ENCODE measurements around the gene HOXC12. TPM values are rescaled to one million over a fixed set of nuclear protein-coding genes. Genes with fewer than 3 reads are reported as not detected.

Gene HOXC12
- total and polyA plus RNA-seq, 5 experiments from 2014 or later = not detected

DNA sequence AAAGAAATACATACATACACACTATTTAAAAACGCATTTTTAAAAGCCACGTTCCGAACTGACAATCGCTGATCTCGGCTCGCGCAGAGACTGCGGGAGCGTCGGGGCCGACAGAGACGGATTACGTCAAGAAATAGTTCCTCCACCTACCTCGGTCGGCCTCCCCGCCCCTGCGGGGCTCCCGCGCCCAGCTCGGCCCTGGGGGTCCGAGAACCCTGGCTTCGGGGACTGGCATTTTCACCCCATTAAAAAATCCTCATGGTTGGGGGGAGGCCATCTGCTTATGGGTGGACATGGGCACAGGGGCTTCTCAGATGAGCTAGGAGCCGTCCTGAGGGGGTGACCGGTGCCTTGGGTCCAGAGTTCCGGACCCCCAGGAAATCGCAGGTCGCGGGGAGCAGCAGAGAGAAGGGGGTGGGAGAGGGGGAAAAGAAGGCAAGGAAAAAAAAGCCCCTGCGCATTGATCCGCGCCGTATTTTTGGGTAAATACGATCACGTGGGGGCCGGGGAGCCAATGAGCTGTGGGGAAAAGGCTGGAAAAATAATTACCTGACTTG lies 44.9 kb downstream of the HOXC12 start:
- peaks cover 20 to 56% (median 37%) of the 10 kb centered on the region in 4 donors for H3K4me1 Mint-ChIP-seq
- peaks cover 47 to 100% (median 85%) of the 10 kb centered on the region in 5 donors for H3K27me3 Mint-ChIP-seq
- H3K9me3 Mint-ChIP-seq = peaks cover 0 to 2% (median 0%) of the 10 kb centered on the region in 9 donors
- POLR2A ChIA-PET = interaction anchor here (1.0 to 1.2 kb wide), 2 partner anchors 12 to 36 kb away, joined by 3 read pairs; no protein-coding TSS in a partner anchor
- no peak for ATAC-seq
- peak overlapping the region in 9 of 10 donors; percentile 8 to 70 (median 58) for H3K4me3 Mint-ChIP-seq
- no peak for DNase-seq
- H3K27ac Mint-ChIP-seq = peak overlapping the region in 1 of 10 donors; percentile 44
- H3K36me3 Mint-ChIP-seq = peaks cover 0 to 5% (median 4%) of the 10 kb centered on the region in 3 donors

GRCh38 chr12:54000116-54001114 lies 45.7 kb downstream of the HOXC12 start, which contains the start of gene HOXC9:
Gene HOXC9, plus strand, starts transcription at chr12:54000161. Its CDS starts 28 bp downstream, at chr12:54000189.
- peaks cover 0 to 2% (median 0%) of the 10 kb centered on the region in 9 donors for H3K9me3 Mint-ChIP-seq
- H3K27ac Mint-ChIP-seq = peak within 1 kb of the TSS in 1 of 10 donors; percentile 49
- peaks cover 0 to 5% (median 4%) of the 10 kb centered on the region in 3 donors for H3K36me3 Mint-ChIP-seq
- DNase-seq = no peak
- POLR2A ChIA-PET = interaction anchor here (1.0 kb wide), 1 partner anchor 35 kb away, joined by 3 read pairs; no protein-coding TSS in a partner anchor
- peak within 1 kb of the TSS in 9 of 10 donors; percentile 8 to 70 (median 58) for H3K4me3 Mint-ChIP-seq
- H3K4me1 Mint-ChIP-seq = peaks cover 18 to 52% (median 33%) of the 10 kb centered on the region in 4 donors
- peaks cover 44 to 100% (median 84%) of the 10 kb centered on the region in 5 donors for H3K27me3 Mint-ChIP-seq
- no peak for ATAC-seq

GRCh38 chr12:54001283-54002187 lies 46.8 kb downstream of the HOXC12 start:
- Mint-ChIP-seq H3K4me1 (peaks cover 20 to 52% (median 31%) of the 10 kb centered on the region in 4 donors), H3K27me3 (peaks cover 54 to 100% (median 86%) of the 10 kb centered on the region in 5 donors), H3K9me3 (peaks cover 0 to 2% (median 0%) of the 10 kb centered on the region in 9 donors), H3K27ac (peak overlapping the region in 1 of 10 donors; percentile 20), H3K36me3 (peaks cover 0 to 5% (median 4%) of the 10 kb centered on the region in 3 donors), H3K4me3 (peak overlapping the region in 3 of 10 donors; percentile 12 to 34 (median 14))
- DNase-seq (peak in 1 of 10 donors; percentile 24), ATAC-seq (no peak)
- POLR2A ChIA-PET = no interaction called here

DNA sequence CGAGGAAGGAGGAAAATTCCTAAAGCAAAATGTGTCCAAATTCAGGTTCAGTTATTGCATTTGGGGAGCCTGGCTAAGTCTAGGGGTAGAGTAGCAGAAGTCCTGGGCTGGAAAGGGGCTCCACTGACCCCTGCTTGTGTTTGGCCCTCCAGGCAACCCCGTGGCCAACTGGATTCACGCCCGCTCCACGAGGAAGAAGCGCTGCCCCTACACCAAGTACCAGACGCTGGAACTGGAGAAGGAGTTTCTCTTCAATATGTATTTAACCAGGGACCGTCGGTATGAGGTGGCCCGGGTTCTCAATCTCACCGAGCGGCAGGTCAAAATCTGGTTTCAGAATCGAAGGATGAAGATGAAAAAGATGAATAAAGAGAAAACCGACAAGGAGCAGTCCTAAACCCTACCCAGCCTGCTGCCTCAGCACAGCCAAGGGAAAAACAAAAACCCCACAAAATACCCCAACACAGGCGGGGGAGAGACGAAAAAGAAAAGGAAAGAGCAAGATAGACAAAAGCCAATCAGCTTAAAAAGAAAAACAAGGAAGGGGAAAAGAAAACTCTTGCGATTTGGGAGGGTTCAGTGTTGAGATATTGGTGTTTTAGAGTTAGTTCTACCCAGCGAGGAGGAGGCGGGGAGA lies 47.7 kb downstream of the HOXC12 start:
- Mint-ChIP-seq H3K4me1 (peaks cover 21 to 46% (median 31%) of the 10 kb centered on the region in 4 donors), H3K27ac (peak overlapping the region in 1 of 10 donors; percentile 65), H3K36me3 (peaks cover 0 to 5% (median 4%) of the 10 kb centered on the region in 3 donors), H3K27me3 (peaks cover 53 to 100% (median 86%) of the 10 kb centered on the region in 5 donors), H3K9me3 (peaks cover 0 to 2% (median 0%) of the 10 kb centered on the region in 9 donors), H3K4me3 (peak overlapping the region in 2 of 10 donors; percentile 43 to 66)
- DNase-seq = no peak
- POLR2A ChIA-PET = no interaction called here
- ATAC-seq = no peak

DNA sequence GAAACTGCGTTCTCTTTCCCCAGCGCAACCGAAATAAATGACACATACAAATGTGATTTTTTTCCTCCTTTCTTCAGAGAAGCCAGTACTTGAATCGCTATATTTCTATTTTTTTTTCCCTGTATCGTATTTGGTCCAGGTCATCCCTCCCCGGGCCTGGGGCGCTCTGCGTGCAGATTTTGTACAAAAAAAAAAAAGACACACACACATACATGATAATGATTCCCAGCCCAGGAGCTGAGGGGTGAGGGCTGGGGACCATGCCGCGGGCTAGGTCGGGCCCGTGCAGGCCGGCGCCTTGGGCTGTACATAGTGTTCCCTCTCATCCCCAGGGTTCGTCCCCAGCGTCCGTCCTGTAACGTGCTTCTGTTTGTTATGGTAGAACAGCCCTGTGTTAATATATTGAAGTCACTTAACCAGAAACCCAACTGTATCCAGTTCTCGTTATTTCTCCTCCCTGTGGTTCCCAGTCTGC lies 48.2 kb downstream of the HOXC12 start:
- peaks cover 19 to 41% (median 26%) of the 10 kb centered on the region in 4 donors for H3K4me1 Mint-ChIP-seq
- POLR2A ChIA-PET = no interaction called here
- no peak for DNase-seq
- peak overlapping the region in 1 of 10 donors; percentile 65 for H3K27ac Mint-ChIP-seq
- H3K36me3 Mint-ChIP-seq = peaks cover 0 to 4% (median under 1%) of the 10 kb centered on the region in 3 donors
- H3K27me3 Mint-ChIP-seq = peaks cover 55 to 100% (median 84%) of the 10 kb centered on the region in 5 donors
- H3K4me3 Mint-ChIP-seq = no peak overlapping the region
- ATAC-seq = no peak
- H3K9me3 Mint-ChIP-seq = no peaks in the 10 kb centered on the region

DNA sequence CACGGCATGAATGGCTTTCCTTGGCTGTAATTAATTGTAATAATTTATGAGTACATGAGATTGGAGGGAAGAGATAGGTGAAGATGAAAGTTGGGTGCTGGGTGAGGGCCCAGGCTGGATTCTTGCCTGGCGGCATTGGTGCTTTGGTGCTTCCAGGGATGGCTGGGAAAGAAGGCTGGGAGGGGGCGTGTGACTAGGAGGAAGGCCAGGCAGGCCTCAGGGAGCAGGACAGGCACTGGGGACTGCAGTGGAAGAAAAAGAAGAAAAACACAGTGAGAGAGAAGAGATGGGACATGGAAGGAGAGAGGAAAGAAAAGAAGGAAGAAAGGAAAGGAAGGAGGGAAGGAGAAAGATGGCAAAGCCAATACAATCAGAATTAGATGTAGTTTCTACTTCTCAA lies 48.9 kb downstream of the HOXC12 start:
- peak in 1 of 10 donors; percentile 14 for DNase-seq
- Mint-ChIP-seq H3K27me3 (peaks cover 51 to 100% (median 78%) of the 10 kb centered on the region in 5 donors), H3K36me3 (peaks cover 0 to 3% (median 0%) of the 10 kb centered on the region in 3 donors), H3K4me1 (peaks cover 17 to 36% (median 25%) of the 10 kb centered on the region in 4 donors), H3K4me3 (peak overlapping the region in 1 of 10 donors; percentile 35), H3K27ac (peak overlapping the region in 1 of 10 donors; percentile 42), H3K9me3 (no peaks in the 10 kb centered on the region)
- no peak for ATAC-seq
- POLR2A ChIA-PET = interaction anchor here (0.7 kb wide), 1 partner anchor 104 kb away, joined by 3 read pairs; no protein-coding TSS in a partner anchor

GRCh38 chr12:54004063-54004840 lies 49.5 kb downstream of the HOXC12 start:
- DNase-seq (peak in 1 of 10 donors; percentile 13), ATAC-seq (no peak)
- Mint-ChIP-seq H3K27me3 (peaks cover 47 to 100% (median 75%) of the 10 kb centered on the region in 5 donors), H3K36me3 (no peaks in the 10 kb centered on the region), H3K27ac (no peak overlapping the region), H3K4me3 (no peak overlapping the region), H3K4me1 (peaks cover 19 to 40% (median 25%) of the 10 kb centered on the region in 4 donors), H3K9me3 (no peaks in the 10 kb centered on the region)
- POLR2A ChIA-PET = interaction anchor here (0.7 kb wide), 1 partner anchor 104 kb away, joined by 3 read pairs; no protein-coding TSS in a partner anchor

DNA sequence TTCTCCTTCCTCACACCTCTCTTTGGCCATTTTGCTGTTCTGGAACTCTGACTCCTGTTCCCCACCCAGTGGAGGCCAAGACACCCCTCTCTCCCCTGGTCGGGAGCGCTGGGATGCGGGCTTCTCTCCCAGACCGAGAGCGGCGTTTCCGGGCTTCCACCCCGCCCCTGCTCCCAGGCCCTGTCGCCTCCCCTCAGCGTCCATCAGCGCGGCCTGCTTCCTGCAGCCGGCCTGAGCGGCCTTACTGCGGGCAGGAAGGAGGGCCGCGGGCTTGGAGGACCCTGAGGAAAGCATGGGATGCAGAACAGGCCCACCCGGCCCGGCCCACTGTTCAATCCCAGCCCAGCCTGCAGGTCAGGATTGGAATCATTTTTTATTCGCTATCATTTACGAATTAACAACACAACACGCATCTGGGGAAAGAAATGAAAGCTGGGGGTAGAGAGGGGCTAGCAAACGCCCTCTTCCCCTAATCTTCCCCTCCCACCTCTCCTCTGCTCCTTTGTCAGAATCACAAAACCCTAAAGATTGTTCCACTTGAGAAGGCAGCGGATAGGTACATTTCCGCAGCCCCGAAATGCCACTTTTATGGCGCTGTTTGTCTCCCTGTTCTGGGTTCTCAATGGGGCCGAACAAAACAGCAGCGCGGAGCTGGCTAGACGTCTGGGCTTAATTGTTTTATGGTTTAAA lies 50.3 kb downstream of the HOXC12 start:
- H3K9me3 Mint-ChIP-seq = no peaks in the 10 kb centered on the region
- peak overlapping the region in 2 of 10 donors; percentile 44 to 72 for H3K27ac Mint-ChIP-seq
- no peaks in the 10 kb centered on the region for H3K36me3 Mint-ChIP-seq
- no peak for ATAC-seq
- peak in 1 of 10 donors; percentile 38 for DNase-seq
- H3K4me3 Mint-ChIP-seq = peak overlapping the region in 5 of 10 donors; percentile 5 to 92 (median 73)
- H3K4me1 Mint-ChIP-seq = peaks cover 17 to 40% (median 26%) of the 10 kb centered on the region in 4 donors
- H3K27me3 Mint-ChIP-seq = peaks cover 49 to 100% (median 79%) of the 10 kb centered on the region in 5 donors
- POLR2A ChIA-PET = interaction anchor here (0.6 to 1.9 kb wide), 3 partner anchors 203 to 244 kb away, joined by 4 to 6 read pairs (median 6); no protein-coding TSS in a partner anchor

DNA sequence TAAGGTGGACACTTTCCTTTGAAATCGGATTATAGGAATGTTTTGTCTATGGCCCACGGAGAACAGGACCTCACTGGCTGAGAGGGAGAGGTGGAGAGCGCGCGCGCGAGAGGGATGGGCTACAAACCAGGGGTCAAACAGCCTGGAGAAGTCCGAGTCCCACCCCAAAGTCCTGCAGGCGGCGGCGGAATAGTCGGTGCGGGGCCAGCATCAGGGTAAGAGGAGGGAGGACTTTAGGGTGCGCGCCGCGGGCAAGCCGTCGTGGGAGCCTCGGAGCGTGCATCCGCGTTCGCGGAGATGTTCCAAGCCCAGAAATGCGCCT lies 50.8 kb downstream of the HOXC12 start:
- H3K4me1 Mint-ChIP-seq = peaks cover 17 to 40% (median 24%) of the 10 kb centered on the region in 4 donors
- no peak for ATAC-seq

More for the DNA sequence above, 50.8 kb downstream of the HOXC12 start:
- peaks cover 48 to 100% (median 81%) of the 10 kb centered on the region in 5 donors for H3K27me3 Mint-ChIP-seq
- H3K9me3 Mint-ChIP-seq = no peaks in the 10 kb centered on the region
- peak overlapping the region in 6 of 10 donors; percentile 5 to 92 (median 78) for H3K4me3 Mint-ChIP-seq
- peak in 1 of 10 donors; percentile 36 for DNase-seq
- no peaks in the 10 kb centered on the region for H3K36me3 Mint-ChIP-seq
- H3K27ac Mint-ChIP-seq = peak overlapping the region in 2 of 10 donors; percentile 44 to 72
- POLR2A ChIA-PET = interaction anchor here (0.6 to 1.9 kb wide), 4 partner anchors 27 to 244 kb away, joined by 4 to 6 read pairs (median 5); partner anchors contain the start of gene HOXC5

Data from naive thymus-derived CD8-positive, alpha-beta T cell (primary cell).